GM21529 (cell line): ENCODE data around the gene CLCNKB.
"Not testable (repeated sequence)": the region's sequence is repeated elsewhere in the genome, so short reads cannot be mapped to it uniquely, and the experiment has no call there.

ENCODE experiments used
- ATAC-seq: cut with Tn5 transposase; IDR thresholded peaks from one replicate; pipeline ENCODE4 v1.9.1; 2021; ENCODE audit not compliant: unreplicated experiment

Gene CLCNKB

GRCh38 chr1:16029288-16029687, 14.3 kb upstream of the CLCNKB start:
- no peak for ATAC-seq

- ATAC-seq: no peak
These were observed 12.0 kb upstream of the CLCNKB start for GRCh38 chr1:16031551-16031950.

GRCh38 chr1:16032388-16033102, 11.0 kb upstream of the CLCNKB start:
- peak; percentile 49 for ATAC-seq

GRCh38 chr1:16033103-16033632, 10.4 kb upstream of the CLCNKB start:
- not testable (repeated sequence) for ATAC-seq

- not testable (repeated sequence) for ATAC-seq
These were observed 7.1 kb upstream of the CLCNKB start for GRCh38 chr1:16036461-16036860.

GRCh38 chr1:16038620-16038912, 5.0 kb upstream of the CLCNKB start:
- no peak for ATAC-seq

GRCh38 chr1:16039871-16040270, 3.7 kb upstream of the CLCNKB start:
- ATAC-seq: not testable (repeated sequence)

GRCh38 chr1:16041200-16041599, 2.4 kb upstream of the CLCNKB start:
- ATAC-seq: no peak

- ATAC-seq: no peak
These were observed 1.5 kb upstream of the CLCNKB start for GRCh38 chr1:16042096-16042495.

- not testable (repeated sequence) for ATAC-seq
These were observed 928 bp upstream of the CLCNKB start for GRCh38 chr1:16042654-16043053.

GRCh38 chr1:16043950-16044349, 368 bp downstream of the CLCNKB start:
- ATAC-seq: no peak

- no peak for ATAC-seq
These were observed 3.3 kb downstream of the CLCNKB start for GRCh38 chr1:16046842-16047241.

- no peak for ATAC-seq
These were observed 4.4 kb downstream of the CLCNKB start for GRCh38 chr1:16047791-16048475.

- no peak for ATAC-seq
These were observed 5.1 kb downstream of the CLCNKB start for GRCh38 chr1:16048573-16049189.

GRCh38 chr1:16050328-16050727, 6.7 kb downstream of the CLCNKB start:
- ATAC-seq: no peak

- no peak for ATAC-seq
These were observed 7.5 kb downstream of the CLCNKB start for GRCh38 chr1:16051039-16051438.

- not testable (repeated sequence) for ATAC-seq
These were observed 8.4 kb downstream of the CLCNKB start for GRCh38 chr1:16051949-16052348.

- no peak for ATAC-seq
These were observed 10.4 kb downstream of the CLCNKB start for GRCh38 chr1:16053781-16054502.

GRCh38 chr1:16054598-16055540, 11.3 kb downstream of the CLCNKB start:
- no peak for ATAC-seq
